Activated T-cell treated with anti-CD3 and anti-CD28 coated beads for 4 hours (primary cell): ENCODE measurements around the gene ITPRIP.
A peak's percentile ranks its signal among the peaks of the same experiment; 100 is the strongest.

Experiments used
- DNase-seq: peaks from one replicate; pipeline ENCODE4 v3.0.0-alpha.2; 2020

Gene ITPRIP

DNA sequence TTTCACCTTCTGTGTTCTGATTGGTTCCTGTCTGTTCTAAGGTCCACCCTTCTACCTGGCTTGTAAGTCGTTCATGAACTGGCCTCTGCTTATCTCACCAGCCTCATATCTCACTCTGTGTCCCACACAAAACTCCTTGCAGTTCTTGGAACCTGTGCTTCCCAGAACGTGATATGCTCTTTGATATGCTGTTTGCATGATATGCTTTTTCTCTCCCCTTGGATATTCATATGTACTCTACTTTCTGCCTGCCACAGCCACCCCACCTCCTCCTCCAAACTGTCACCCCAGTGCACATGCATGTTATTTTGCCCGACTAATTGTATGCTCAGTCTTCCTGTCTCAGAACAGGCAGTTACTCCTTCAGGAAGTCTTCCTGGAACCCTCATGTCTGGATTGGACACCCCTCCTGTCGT is 1.9 kb upstream of the ITPRIP start:
- no peak for DNase-seq

DNA sequence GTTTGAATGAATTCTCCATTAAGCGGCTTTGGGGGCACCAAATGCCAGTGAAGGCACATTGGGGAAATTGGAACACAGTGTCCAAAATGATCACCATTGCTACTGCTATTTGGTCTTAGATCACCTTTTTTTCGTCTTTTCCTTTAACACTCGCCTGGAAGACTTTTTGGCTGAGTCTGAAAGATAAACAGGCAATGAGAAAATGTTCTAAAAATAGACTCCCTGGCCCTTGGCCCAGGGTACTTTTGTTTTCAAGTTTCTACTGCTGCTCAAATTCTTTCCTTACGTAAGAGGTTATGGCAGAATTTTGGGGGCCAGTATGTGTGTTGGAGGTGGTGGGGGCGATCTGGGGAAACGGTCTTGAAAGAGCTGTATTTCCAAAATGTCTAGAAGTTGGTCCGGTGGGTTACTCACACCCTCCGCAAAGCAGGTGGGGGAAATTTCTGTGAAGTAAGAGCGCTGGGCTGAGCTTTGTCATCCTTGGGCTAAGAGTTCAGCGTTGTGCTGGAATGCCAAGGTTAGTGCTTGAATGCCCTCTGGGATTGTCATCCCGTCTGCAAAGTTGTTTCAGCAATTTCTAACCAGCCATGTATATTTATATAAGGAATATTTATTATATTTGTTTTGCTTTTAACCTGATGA is 1.3 kb upstream of the ITPRIP start:
- no peak for DNase-seq

DNA sequence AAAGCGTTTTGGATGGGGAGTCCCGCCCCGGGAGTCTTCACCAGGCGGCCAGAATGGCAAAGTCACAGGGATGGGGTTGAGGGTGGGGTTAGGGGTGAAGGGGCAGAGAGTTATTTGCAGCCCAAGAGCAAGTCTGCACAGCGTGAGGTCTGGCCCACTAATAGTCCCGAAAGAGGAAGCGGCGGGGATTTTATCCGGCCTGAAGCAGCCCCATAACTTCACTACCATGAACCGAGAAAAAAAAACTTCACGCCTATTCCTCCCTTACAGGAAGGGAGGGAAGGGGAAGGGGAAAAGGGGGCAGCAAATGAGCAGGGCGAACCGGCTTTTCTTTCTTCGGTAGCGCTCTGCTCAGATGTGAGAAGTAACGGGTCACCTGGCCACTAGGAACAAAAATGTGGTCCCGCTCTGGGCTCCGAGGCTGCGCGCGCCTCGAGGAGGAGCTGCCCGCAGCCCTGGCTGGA is 712 bp downstream of the ITPRIP start:
- no peak for DNase-seq

DNA sequence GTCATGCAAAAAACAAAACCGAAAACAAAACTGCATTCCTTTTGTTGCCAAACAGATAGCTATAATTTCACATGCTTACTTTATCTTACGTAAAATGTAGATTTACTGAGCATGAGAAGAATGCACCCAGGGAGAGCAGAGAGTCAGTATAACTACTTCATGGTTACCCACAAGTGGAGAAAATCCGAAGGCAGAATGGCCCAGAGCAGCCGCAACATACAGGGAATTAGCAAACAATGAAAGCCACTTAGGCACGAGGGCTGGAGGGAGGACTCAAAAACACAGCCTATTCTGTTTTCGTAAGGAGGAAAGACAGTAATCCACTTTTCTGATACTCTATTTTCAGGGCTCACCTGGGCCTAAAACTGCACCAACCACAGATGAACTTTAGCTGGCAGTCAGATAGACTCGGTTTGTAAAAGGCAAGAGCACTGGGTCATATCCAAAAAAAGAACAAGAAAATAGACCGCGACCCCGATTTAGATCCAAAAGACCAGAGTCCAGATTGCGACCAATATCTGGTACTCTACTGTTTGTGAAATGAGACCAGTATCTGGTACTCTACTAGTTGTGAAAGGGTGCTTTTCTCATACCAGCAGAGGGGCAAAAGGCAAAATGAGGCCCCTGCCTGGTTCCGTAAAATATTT is 1.3 kb downstream of the ITPRIP start:
- no peak for DNase-seq

DNA sequence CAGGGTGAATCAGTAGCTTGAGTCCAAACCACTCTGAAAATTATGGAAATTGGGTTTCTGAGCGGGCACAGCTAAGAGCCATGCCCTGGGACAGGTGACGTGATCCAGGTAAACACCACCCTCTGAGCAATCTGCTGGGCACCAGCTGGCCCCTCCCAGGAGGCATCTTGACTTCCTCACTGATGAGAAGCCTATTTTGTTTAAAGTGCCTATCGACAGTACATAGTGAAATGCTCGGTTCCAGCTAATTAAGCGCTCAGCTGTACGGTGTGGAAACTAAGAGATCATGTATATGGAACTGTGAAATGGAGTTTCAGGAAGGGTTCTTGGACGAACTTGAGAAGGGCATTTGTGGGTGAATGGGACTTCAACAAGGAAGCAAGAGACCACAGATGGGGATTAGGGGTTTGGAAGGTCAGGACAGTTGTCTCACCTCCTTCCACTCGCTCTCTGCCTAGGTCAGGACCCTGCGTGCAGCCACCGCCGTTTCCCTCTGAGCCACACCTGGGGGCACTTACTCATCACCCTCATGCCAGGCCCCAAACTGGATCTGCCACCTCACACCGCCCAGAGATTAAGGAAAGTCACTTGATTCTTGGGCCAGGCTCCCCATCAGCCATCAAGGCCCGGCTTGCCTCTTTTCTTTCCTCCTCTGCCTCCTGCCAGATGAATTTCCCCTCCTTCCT is 3.2 kb downstream of the ITPRIP start:
- no peak for DNase-seq

DNA sequence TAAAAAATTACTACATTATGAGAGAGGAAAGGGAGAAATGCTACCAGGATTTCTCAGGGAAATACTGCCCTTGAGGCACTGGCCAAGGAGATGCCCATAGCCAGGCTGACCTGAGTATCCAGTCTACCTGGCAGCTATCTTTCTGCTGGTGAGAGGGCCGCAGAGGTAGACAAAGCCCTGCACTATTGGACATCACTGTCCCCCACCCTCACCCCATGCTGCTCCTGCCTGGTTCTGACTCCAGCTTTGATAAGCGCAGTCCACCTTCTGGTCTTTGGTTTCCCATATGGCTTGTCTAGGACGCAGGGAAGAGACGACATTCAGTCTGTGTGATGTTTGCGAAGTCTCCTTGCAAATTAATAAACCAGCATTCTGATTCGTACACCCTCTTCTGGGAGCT is 3.7 kb downstream of the ITPRIP start:
- DNase-seq, result no peak

DNA sequence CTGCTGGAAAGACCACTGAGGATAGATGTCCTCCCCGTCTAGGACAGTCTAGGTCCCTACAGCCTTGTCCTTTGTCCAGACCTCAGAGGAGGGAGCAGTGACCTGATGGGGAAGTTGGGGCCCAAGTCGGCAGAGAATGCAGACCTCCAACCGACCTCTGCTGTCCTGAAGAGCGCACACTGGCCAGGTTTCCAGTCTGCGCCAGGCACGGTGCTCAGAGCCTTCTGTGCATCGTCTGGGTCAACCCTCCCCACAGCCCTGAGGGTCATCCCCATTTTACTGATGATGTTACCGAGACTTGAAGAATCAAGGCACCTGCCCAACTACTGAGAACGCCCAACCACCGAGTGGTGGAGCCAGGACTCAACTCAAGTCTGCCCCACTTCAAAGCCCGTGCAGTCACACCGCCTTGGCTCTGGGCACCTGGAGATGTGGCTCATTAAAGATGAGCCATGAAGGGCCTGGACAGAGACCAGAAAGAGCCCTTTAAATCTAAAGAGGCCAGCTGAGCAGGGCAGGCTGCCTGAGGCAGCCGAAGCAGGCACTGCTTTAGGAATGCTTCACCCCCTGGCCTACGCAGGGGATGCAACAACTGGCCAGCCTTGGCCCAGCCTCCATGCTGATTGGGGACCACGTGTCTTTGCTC is 4.4 kb downstream of the ITPRIP start:
- no peak for DNase-seq

DNA sequence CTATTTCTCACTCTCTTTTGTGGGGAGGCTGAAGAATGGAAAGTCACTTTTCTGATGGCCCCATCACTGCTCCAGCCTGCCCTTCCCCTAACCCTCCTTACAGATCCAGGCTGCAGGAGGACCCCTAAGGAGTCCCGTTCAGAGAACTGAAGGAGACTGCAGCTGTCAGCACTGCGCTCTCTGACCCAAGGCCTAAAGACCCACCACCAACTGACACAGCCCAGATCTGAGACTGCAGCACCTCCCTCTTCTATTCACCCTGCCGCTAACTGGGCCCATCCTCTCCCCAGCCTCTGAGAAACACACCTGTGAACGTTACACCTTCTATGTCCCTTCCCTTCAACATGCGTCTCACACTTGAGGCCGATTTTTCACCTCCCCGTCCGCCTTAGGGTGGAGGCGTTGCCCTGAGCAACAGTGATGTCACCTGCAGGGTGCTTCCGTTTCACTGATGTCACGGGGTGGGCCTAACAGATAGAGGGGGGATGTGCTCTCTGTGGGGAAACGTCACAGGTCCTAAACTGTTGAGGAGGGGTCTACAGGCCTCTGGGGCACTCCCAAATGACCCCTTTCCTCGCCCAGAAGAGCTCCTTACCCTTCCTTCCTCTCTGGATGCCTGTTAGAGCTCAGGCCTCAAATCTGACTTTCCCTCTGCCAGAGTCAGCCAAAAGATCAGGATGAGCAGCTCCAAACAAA is 5.1 kb downstream of the ITPRIP start:
- peak; percentile 56 for DNase-seq

DNA sequence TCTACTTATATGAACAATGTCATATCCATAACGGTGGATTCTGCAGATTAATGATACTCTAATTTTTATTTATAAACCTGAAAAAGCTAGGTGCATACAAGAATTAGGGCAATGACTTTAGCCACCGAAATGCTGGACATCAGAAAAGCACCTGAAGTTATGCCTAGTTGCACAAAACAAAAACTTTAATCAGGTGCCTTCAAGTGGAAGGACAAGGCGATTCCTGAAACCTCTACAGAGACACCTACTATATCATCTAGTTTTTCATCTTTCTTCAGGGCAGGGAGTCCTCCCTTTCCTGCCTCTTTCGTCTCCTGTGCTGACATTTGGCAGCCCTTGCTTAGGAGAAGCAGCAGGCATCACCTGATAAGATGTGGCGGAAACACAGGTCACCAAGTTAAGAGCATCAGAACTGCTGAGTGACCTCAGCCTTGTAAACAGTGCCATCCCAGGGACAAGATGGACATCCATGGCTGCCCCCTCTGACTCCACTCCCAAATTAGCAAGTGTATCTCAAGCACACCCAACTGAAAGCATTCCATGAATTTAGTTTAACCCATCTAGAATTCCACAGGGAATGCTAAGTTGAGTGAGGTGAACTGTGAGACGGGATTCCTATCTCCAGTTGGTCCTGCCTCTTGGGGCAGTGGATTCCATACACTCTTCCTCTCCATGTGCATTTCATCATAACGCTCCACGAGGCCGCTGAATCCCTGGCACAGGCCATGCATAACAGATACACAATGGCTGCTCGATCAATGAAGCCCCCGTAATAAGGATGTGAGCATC is 5.8 kb downstream of the ITPRIP start:
- DNase-seq, result no peak

DNA sequence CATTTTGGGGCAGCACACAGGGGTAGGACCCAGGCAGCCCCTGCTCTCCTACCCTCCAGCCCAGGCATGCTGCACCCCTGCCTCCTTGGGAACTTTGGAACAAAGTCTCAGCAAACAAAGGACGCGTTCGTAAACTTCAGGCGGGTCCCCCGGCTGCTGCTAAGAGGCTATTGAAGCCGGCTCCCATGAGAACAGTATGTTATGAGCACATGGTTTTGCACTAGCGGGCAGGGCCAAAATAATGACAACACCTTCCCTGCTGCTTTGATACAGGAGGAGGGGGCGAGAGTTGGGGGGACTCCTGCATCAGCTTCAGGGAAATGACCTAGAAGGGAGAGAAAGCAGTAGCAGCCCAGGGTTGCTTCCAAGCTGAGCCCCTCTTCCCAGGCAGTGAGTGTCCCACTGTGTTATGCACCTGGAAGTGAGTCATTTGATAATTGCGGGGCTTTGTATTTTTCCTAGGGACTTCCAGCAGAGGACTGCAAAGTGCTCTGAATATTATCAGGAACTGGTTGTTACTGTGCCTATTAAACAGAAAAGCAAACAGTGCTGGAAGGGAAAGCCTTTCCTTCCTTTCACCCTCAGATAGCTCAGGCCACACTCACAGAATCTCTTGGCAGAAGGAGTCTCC is 6.9 kb downstream of the ITPRIP start:
- no peak for DNase-seq

DNA sequence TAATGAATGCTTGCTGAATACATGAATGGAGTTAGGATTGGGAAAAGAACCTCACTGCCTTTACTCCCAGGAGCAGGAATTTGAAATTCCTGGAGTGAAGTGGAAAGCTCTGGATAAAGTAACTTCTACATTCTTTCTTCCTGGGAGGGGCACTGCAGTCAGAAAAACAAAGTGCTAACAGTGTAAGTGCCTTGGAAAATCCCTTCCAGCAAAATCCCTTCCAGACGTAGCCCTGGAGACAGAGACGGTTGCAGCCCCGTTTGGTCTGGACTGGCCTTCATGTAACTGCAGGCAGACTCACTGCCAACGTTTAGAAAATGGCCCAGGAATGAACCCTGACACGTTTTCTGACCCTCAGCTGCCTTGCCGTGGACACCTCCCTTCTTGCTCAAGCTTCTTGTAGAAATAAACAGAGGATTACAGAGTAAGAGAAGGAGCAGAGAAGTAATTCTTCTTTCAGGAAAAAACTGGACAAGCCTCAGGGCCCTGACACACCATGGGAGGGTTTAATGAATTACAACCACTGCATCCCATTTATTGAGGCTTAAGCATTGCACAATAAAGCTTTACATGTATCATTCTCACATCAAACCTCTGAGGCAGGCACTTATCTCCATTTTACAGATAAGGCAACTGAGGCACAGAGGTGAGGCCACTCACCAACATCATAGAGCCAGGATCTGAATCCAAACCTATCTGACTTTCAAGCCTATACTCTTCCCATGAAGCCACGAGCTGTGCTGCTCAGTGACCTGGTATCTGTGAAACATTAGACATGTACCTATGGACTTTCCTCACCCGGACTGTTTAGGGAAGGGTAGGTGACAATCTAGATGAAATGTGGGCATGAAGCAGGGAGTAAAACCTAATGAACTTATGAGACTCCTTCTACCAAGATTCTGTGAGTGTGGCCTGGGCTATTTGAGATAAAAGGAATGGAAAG is 7.8 kb downstream of the ITPRIP start:
- no peak for DNase-seq

DNA sequence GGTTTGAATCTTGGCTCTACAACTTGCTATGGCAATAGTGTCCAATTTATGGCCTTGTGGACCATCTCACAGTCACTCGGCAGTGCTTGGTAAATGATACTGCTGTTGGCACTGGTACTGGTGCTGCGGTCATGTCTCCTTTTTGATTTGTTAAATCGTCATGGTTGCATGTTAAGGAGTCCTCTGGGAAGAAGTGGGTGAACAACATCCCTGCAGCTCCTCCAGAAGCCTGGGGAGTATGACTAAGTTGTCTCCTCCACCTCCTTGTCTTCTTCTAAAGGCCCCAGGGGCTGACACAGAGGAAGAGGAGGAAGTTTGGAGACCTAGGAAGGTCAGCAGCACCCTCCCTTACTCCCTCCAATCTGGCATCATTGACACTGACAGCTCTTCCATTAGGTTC is 8.5 kb downstream of the ITPRIP start:
- no peak for DNase-seq

DNA sequence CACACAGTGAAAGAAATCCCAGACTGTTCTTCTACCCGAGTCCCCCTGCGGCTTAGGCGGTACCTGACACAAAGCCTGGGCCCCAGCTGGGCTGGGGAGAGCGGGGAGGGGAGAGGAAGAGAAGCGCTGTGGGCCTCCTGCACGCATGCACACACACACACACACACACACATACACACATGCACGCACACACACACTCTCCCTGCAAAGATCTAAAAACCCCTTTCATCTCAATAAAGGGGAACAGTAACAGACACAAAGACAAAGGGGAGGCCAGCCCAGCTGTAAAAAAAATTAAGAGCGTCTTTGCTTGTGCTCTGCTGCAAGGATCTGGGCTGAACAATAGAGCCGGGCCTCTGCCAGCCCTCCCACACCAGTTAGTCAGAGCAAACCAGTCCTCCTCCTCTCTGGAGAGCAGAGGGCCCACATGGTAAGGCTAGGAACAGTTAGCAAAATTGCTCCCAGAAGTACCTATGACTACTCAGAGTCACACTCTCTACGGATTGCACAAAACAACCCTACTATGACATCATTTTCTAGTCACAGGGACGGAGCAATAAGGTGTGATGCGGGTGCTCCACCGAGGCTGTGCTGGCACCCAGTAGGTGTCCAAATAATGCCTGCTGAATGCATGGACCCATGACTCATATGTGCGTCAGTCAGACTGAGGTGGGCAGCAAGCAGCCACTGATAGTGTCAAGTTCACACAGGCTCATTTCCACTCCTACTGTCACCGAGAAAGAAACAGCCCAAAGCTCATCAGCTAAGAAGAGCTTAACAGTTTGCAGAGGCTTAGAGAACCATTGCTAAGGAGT is 9.2 kb downstream of the ITPRIP start:
- DNase-seq, result peak; percentile 61

DNA sequence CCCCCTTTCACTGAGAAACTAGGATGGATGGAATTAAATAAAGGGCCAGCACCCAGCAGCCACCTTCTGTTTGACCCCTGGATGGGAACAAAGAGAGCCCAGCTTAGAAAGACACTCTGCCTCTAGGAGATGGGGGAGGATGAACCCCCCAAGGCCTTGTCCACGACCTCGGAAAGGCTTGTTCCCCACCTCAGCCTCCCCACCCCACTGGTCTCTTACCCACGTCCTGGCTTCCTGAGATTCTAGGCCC is 9.7 kb downstream of the ITPRIP start:
- DNase-seq, result no peak

DNA sequence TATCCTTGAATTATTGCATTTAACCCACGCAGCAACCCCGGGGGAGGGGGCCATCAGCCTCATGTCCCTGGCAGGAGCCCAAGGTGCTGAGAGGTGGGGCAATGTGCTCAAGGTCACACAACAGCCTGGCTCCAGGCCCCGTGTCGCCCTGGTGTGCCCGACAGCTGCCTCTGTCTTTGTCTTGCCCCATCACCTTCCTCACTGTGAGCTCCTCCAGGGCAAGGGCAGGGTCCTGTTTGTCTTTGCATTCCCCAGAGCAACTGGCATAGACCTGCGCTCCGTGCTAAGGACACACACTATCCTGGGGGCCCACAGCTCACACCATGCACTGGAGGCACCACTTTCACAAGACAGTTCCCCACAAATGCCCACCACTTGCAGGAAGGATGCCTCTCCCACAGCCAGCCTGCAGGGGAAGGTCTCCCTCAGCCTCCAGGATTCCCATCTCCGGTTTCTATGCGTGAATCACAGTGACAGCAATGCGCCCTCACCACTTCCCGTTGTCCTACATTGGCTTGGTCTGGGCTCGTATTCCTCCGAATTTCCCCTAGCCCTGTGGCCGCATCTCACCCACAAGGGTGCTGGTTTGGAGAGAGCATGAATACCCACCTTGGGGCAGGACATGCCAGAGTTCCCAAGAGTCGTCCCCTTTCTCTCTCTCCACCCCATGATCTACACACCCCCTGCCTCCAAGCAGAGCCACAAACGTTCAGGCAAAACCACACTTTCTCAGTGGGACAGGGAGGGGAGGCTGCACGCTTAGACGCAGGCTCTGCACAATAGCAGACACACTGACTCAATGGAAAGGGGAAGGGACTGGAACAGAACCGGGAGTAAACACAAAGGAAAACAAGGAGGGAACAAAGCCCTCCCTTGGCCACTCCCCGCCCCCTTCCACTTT is 10.3 kb downstream of the ITPRIP start:
- DNase-seq, result no peak

DNA sequence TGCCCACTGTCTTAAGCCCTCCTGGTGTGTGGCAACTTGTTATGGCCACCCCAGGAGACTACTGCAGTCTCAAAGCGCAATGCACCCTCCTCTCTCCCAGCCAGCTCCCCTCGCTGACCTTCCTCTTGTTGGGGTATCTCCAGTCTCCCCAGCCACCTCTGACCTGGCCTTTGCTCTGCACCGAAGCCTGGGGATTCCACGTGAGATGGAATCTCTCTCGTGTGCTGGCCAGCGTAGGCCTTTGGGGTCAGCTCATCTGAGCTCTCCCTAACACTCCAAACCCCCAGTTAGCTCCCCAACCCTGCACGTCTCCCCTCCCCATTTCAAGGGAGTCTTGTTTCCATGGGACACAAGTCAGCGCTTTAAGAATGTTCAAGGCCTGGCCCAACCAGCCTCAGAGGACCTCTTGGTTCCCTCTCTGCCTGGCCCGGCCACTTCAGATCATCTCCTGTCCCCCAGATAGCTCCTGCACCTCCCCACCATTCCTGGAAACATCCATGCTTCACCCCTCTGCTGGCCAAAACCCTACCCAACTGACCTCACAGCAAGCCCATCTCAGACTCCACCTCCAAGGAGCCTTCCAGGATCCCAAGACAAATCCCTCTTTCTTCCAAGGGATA is 11.2 kb downstream of the ITPRIP start:
- DNase-seq, result no peak

DNA sequence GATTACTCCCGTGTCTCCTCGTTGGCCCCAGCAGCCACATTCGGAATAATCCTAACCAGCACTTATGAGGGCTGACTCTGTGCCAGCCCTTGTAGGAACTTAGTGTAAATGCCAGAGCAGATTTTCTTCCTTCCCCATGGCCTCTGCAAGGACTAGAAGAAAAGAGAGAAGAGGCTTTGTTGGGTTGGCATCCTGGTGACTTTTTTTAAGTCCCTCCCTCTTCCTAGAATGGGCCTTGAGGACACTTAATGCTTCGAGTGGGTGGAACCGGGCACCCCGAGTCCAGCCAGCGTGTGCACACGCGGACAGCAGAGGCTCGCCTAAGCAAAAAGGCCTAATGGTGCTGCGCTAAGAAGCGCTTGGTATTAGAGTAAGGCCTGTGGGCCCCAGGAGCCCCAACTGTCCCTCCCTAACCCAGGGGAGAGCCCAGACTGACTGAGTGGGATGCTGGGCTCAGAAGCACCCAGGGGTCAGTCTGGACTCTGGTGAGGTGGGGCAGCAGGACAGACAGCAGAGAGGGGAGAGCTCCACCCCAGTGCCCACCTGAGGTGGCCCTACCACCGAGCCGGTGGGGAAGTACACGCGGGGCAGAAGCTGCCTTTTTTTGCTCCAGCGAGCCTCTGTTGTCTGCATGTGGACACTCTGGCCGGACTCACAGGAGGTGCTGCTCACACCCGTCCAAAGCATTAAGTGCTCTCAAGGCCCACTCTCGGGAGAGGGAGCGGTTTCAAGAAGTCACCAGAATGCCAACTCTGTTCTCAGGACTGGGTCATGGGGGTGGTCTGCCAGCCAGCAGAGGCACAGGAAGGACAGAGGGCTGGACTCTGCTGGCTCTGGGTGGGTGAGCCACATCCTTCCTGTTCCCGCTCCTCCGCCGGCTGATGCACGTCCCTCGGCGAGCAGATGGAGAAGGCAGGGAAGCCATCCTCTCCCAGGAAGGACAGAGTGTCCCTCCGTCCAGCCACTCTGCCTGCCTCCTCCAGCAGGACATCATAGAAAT is 12.5 kb downstream of the ITPRIP start:
- DNase-seq, result no peak
